DOHH2 (cell line): ENCODE measurements around the gene SYNPO2.

Source experiments
- CTCF ChIP-seq: fragments of 200-600 bp; sonication (generic); IDR thresholded peaks from one replicate; pipeline ENCODE4 v1.5.1; 2014; ENCODE audit warnings: antibody characterized with exemption, mild to moderate bottlenecking, low read depth, low read length; ENCODE audit not compliant: poor library complexity, severe bottlenecking
- EZH2phosphoT487 ChIP-seq: fragments of 200-600 bp; sonication (generic); IDR thresholded peaks from 2 replicates; pipeline ENCODE4 v1.6.1; 2017; ENCODE audit warnings: borderline replicate concordance, mild to moderate bottlenecking, antibody characterized with exemption, low read length, moderate library complexity, mixed read lengths

- TF ChIP-seq EZH2phosphoT487 (no peak), CTCF (no peak)
These were observed 40.4 kb upstream of the SYNPO2 start for GRCh38 chr4:118848242-118848641.
